ENCODE results near the gene CD200R1. TPM values are rescaled to one million over a fixed set of nuclear protein-coding genes. Genes with fewer than 3 reads are reported as not detected.

Gene CD200R1
- total RNA-seq, 4 donors from 2014 or later: 0.88 to 1.3 TPM; not detected in 2

DNA sequence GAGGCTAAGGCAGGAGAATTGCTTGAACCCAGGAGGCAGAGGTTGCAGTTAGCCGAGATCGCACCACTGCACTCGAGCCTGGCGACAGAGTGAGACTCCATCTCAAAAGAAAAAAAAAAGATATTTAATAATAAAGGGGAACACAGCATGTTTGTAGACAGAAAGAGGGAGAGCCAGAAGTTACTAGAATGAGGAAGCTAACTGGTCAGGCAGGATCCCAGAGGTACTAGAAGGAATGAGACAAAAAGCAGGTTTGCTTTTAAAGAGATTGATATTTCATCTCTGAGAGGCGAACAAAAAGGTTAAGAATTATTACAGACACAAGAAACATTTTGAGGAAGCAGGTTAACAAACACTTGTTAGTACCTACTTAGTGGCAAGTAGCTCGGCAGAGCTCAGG, 9.2 kb downstream of the CD200R1 start:
- no peak for DNase-seq
- Histone ChIP-seq H3K9me3 (peaks cover 0 to 8% (median 0%) of the 10 kb centered on the region in 4 donors), H3K4me1 (no peaks in the 10 kb centered on the region), H3K27me3 (no peaks in the 10 kb centered on the region), H3K27ac (no peak overlapping the region), H3K4me3 (no peak overlapping the region), H3K36me3 (no peaks in the 10 kb centered on the region)
- TF ChIP-seq, protein P1, sequence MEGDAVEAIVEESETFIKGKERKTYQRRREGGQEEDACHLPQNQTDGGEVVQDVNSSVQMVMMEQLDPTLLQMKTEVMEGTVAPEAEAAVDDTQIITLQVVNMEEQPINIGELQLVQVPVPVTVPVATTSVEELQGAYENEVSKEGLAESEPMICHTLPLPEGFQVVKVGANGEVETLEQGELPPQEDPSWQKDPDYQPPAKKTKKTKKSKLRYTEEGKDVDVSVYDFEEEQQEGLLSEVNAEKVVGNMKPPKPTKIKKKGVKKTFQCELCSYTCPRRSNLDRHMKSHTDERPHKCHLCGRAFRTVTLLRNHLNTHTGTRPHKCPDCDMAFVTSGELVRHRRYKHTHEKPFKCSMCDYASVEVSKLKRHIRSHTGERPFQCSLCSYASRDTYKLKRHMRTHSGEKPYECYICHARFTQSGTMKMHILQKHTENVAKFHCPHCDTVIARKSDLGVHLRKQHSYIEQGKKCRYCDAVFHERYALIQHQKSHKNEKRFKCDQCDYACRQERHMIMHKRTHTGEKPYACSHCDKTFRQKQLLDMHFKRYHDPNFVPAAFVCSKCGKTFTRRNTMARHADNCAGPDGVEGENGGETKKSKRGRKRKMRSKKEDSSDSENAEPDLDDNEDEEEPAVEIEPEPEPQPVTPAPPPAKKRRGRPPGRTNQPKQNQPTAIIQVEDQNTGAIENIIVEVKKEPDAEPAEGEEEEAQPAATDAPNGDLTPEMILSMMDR (IDR thresholded peaks at IDR 0.05): no peak
- TF ChIP-seq POLR2A (IDR thresholded peaks at IDR 0.05): no peak

DNA sequence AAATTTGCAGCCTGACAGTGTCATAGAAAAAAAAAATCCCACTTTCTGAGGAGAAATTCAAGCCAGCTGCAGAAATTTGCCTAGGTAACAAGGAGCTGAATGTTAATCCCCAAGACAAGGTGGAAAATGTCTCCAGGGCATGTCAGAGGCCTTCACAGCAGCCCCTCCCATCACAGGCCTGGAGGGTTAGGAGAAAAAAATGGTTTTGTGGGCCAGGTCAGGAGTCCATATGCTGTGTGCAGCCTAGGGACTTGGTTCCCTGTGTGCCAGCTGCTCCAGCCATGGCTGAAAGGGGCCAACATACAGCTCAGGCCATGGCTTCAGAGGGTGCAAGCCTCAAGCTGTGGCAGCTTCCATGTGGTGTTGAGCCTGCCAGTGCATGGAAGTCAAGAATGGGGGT, 11.2 kb downstream of the CD200R1 start:
- no peak overlapping the region for H3K4me3 ChIP-seq
- no peaks in the 10 kb centered on the region for H3K36me3 ChIP-seq
- TF ChIP-seq, protein P1 (IDR thresholded peaks at IDR 0.05): no peak
- no peak for TF ChIP-seq POLR2A (IDR thresholded peaks at IDR 0.05)
- no peak overlapping the region for H3K27ac ChIP-seq
- no peak for DNase-seq
- peaks cover 0 to 8% (median 0%) of the 10 kb centered on the region in 4 donors for H3K9me3 ChIP-seq
- H3K27me3 ChIP-seq: no peaks in the 10 kb centered on the region
- H3K4me1 ChIP-seq: no peaks in the 10 kb centered on the region

GRCh38 chr3:112958811-112959560, 15.9 kb downstream of the CD200R1 start:
- Histone ChIP-seq H3K36me3 (no peaks in the 10 kb centered on the region), H3K4me1 (no peaks in the 10 kb centered on the region), H3K27ac (no peak overlapping the region), H3K9me3 (peaks cover 0 to 6% (median 0%) of the 10 kb centered on the region in 4 donors), H3K4me3 (no peak overlapping the region), H3K27me3 (no peaks in the 10 kb centered on the region)
- no peak for DNase-seq
- no peak for TF ChIP-seq POLR2A (IDR thresholded peaks at IDR 0.05)
- TF ChIP-seq, protein P1 (IDR thresholded peaks at IDR 0.05): no peak

GRCh38 chr3:112956351-112956750, 18.6 kb downstream of the CD200R1 start:
- Histone ChIP-seq H3K9me3 (no peaks in the 10 kb centered on the region), H3K36me3 (no peaks in the 10 kb centered on the region), H3K4me3 (no peak overlapping the region), H3K27ac (no peak overlapping the region), H3K4me1 (no peaks in the 10 kb centered on the region), H3K27me3 (no peaks in the 10 kb centered on the region)
- no peak for DNase-seq
- no peak for TF ChIP-seq POLR2A (IDR thresholded peaks at IDR 0.05)
- TF ChIP-seq, protein P1 (IDR thresholded peaks at IDR 0.05): no peak

DNA sequence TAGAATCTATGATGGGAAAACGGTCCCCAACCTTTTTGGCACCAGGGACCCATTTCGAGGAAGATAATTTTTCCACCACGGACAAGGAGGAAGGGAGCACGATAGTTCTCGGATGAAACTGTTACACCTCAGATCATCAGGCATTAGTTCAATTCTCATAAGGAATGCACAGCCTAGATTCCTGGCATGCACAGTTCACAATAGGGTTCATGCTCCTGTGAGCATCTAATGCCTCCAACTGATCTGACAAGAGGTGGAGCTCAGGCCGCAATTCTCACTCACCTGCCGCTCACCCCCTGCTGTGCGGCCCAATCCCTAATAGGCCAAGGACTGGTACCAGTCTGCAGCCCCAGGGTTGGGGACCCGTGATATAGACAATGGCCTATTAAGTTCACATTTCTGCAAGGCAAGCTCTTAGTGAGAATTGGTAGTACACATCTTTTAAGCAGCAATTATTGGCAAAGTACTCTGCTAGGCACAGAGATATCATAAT, 26.5 kb downstream of the CD200R1 start:
- Histone ChIP-seq H3K27ac (no peak overlapping the region), H3K4me3 (no peak overlapping the region), H3K4me1 (no peaks in the 10 kb centered on the region), H3K9me3 (no peaks in the 10 kb centered on the region), H3K36me3 (no peaks in the 10 kb centered on the region), H3K27me3 (no peaks in the 10 kb centered on the region)
- DNase-seq: no peak
- TF ChIP-seq POLR2A (IDR thresholded peaks at IDR 0.05): no peak
- TF ChIP-seq, protein P1 (IDR thresholded peaks at IDR 0.05): no peak
